GM21447 (cell line): ENCODE measurements around the gene GFI1B.

ENCODE experiments used
- ATAC-seq: cut with Tn5 transposase; IDR thresholded peaks from one replicate; pipeline ENCODE4 v1.9.1; 2021; ENCODE audit not compliant: unreplicated experiment

Gene GFI1B

DNA sequence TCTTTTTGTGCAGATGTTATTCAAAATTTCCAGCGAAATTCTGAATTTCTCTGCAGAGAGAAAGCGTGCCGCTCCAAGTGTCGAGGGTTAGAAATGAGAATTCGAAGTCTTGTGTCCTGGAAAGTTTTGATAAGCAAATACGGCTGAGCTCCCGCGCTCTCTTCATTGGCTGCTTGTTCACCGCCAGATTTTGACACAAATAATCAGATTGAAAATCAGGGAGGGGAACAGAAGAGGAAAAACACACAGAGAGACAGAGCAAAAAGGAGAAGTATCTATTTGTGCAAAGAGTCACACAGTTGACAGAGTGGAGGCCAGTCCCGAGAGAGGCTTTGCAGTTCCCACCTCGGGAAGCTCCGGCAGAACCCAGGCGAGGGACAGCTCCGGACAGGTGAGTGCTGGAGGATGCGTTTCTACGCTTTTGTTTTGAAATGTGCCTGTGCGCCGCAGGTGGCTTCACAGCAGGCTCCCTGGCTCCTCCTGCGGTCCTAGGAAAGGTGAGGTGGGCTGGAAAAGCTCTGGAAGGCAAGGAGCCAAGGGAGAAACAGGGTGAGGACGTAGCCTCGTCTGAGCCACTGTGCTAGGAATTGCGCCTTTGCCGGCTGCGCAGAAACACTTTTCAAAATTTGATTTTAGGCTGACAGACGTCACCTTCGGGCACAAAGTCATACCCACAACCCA lies at the start of gene GFI1B:
Gene GFI1B (plus strand): TSS at position 244 of the 681 bp plus-strand sequence. CDS start 7,985 bp downstream, outside the sequence.
- ATAC-seq: no peak

DNA sequence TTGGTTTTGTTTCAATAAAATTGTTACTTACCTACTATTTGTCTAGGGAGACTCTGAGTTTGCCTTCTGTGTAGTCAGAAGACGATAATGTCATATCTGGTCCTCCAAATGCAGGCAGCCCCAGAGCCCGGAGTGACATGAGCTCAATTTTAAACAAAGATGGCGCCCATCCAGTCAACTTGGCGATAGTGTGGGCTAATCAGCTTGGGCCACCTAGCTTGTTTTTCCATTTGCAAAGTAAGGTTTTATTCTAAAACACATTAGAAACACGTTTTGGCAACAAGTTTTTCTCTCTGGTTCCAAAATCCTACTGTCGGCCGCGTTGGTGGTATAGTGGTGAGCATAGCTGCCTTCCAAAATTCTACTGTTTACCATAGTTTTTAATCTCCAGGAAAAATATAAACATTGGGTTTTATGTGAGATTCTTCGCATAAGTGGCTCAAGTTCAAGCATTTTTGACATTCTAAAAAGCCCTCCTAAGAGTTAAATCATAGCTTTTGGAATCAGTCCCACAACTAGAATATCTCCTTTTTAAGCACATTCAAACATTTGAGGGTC lies 47.2 kb upstream of the GFI1B start:
- no peak for ATAC-seq

DNA sequence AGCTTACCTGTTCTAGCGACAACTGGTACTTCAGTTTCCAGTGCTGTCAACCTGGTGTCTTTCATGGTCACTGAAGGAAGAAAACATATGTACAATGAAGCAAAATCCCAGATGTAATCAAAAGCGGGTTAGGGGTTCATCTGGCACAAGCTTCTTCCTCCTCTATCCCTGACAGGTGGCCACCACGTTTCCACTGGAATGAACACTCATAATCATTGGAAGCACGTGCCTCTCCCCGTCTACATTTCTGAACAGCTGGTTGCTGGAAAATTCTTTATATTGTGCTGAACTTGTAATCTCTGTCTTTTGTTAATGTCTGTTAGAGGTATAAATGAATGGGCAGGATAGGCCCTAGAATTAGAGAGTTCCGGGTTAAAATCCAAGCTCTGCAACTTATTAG lies 43.5 kb upstream of the GFI1B start:
- ATAC-seq: no peak

DNA sequence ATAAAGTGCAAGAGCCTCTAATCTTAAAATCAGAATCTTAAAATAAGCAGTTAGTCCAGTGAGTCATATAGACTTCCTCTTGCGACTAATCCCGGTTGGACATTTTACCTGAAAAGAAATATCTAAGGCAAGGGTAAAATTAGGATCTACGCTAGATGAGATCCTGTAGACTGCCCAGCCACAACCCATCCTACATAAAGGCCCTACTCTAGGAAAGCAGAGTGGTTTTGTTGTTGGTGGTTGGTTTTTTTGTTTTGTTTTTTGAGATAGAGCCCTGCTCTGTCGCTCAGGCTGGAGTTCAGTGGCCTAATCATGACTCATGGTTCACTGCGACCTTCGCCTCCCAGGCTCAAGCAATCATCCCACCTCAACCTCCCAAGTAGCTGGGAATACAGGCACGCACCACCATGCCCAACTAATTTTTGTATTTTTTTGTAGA lies 41.0 kb upstream of the GFI1B start:
- ATAC-seq: no peak

DNA sequence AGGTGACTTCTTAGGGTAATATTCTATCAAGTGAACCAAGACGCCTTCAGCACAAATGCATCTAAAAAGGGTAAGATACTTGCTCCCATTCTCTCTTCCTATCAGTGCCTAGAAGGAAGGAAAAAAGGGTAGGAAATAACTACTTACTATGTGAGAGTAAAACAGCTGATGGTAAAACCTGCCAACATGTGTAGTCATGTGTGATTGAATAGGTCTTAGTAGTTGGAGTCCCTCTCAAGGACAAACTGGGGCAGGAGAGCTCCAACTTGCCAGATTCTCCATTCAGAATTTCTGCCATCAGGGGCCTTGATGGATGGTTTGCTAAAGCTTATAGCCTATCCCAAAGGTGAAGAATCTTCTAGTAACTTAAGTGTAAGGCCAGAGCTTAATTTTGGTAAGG lies 39.3 kb upstream of the GFI1B start:
- no peak for ATAC-seq

DNA sequence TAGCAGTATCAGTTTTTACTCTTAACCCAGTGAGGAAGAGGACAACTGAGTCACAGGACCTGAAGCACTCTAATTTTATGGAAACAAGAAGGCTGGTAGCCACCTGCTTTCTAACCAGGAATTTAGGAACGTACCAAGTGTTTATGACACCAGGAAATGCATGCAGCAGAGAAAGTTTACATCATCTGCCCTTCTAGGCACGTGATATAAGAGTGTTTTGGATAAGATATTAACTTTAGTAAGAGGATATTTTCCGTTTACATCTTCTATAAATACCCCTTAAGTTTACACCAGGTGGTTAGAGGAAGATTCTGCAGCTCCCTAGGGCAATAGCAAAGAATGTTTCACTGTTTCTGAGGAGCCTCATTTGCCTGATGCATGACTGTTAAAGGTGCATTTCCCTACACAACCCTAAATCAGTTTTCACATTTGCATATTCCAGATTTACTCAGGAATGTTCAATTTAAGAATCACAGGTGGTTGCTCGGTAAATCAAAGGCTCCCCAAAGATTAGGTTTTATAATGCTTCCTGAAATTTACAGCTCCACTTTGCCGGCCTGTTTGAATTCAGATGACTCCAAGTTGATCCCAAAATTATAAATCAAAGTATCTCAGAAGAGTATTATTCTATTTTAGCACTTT lies 35.8 kb upstream of the GFI1B start:
- no peak for ATAC-seq

DNA sequence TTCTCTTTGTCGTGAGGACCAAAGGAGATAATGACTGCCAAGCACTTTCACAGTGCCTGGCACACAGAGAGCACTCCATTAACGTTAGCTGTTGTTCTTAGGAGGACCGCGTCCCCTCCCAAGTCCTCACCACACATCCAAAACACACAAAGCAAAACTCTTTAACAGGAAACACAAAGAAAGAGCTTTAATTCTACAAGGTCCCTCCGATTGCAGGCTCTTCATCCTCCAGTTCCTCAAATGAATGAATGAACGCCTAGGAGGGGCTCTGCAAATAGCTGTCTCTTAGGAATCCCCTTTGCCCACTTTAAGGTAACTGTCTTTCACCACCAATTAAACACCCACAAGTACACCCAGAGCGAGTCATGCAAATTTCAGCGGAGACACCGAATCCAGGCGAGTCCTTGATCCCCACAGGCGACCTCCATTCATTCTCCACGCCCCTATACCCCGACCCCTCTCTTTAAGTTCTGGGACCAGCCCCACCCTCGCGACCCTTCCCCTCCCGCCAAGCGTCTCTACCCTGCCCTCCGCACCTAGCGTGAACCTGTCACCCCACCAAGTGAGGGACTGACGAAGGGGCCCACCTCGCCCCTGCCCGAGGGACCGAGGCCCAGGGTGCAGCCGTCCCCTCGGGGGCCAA lies 34.7 kb upstream of the GFI1B start:
- ATAC-seq: peak; percentile 6

DNA sequence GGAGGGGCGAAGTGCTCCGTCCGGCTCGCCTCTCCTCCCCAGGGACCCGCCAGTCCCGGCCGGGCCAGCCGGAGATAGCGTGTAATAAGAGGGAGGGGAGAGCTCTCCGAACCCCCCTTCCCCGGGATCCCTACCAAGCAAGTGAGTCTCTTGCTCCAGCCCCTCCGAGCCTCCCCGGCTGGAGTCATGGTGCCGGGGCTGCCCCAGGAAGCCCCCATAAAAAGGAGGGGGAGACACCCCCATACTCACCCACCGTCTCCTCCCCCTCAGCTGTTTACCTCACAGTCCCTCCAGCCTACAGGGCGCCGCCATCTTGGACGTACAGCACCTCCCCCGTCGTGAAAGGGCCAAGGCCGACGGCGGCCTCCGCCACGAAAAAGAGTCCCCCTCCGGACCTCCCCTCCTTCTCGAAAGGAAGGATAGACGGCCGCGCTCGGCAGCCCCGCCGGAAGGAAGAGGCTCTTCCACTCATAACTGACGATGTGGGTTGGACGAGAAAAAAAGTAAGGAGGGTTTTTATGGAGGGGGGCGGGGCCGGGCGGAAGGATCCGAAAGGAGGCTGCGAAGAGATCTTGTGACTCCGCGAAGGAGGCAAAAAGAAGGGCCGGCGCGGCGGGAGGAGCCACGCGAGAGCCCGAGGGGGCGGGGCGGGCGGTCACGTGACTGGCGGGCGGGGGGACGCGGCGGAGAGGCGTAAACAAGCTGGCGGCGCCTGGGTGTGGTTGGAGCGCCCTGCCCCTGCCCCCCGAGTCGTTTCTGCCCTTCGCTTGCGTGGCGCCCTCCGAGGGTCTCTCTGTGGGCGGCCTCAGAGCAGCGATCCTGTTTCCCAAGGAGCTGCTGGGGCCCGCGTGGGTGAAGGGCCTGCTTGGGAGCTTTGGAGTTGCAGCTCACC lies 34.0 kb upstream of the GFI1B start, which contains the start of gene TSC1:
Gene TSC1 (minus strand): TSS at position 323 of the 892 bp plus-strand sequence. CDS start 15,744 bp downstream, outside the sequence.
- ATAC-seq: peak; percentile 59

DNA sequence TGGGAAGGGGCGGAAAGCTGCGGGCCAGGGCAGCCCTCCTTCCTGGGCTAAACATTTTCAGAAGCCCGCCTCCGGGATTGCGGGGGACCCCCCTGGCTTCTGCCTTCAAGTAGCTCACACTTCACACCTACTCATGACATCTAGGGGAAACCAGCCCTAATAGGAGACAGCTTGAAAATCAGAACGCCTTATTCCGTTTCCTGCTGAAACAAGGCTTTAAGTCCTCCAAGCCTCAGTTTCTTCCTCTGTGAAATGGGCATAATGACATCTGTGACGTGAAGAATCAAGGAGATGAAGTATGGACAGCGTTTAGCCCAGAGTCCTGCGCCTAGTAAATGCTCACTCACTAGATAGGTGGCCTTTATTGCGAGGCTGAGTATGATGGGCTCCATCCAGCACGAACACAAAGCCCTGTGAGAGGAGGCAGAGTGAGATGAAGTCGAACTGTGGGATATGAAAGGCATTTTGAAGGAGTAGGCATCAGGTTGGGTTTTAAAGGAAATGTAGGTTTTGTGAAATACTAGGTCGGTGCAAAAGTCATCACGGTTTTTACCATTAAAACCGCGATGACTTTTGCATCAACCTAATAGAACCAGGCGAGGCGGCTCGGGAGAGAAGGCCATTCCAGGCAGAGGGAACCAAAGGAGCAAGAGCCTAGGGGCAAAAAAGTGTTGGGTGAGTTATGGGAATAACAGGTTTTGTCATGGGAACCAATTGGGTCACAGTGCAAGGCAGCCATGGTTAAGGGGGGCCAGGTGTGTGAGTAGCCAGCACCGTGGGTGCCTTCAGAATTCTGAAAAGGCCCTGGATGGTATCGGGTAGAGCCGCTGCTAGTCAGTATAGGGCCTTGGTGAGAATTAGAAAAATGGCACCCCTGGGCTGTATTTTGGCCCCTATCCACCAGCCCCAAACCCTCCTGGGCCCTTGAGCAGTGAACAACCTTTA lies 33.0 kb upstream of the GFI1B start:
- ATAC-seq: peak; percentile 12

DNA sequence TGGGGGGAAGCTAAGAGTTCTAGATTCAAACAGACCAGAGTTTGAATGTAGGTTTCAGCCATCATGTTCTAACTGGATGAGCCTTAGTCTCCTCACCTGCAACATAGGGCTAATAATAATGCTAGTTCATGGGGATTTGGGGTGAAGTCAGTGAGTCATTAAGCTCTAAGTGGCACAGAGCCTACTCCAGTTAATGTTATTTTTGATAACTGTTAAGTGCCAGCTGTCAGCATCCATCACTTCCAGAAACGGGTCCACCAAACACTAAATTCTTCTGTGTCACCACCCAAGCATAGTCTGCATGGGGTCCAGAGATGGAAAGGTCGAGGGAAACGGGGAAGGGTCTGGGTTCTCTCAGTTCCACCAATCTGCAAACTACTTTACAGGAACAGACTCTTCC lies 32.3 kb upstream of the GFI1B start:
- no peak for ATAC-seq

DNA sequence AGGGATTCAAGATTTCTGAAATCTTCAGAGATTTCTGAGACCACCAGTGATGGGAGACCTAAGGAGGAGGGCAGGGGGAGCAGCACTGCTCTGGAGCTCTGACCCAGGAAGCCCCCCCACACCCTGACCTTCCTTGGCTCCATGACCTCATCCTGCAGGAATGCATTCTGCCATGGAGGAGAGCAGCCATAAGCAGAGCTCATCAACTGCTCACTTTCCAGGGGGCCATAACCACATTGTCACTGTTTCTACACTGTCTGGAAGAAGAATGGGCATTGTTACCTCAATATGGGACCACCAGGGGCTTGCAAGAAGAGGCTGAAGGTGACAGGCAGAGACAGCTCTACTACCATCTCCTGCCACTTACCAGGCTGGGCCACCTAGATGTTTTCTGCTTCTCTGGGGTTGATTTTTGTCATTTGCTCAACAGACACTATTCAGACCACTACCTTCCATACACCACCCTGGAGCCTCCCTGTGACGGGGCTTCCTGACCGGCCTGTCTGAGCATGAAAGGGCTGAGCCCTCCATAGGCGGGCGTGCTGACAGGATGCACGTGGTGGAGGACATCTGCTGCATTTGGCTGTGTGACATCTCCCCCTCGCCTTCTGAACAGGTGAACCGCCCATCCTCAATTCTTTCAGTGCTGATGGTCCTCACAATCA lies 31.7 kb upstream of the GFI1B start:
- no peak for ATAC-seq

DNA sequence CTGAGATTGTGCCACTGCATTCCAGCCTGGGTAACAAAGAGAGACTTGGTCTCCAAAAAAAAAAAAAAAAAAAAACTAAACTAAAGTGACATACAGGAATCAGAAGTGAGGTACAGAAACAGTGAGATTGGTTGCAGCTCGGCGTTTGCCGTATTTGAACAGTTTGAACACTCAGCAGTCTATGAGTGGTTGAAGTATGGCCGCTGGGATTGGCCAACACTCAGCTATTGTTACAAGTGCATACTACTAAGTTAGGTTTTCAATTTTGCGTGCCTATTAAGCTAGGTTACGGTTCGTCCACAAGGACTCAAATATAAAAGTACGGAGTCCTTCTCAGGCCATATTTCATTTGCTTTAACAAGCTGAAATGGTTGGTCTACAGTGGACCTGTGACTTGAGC lies 30.7 kb upstream of the GFI1B start:
- ATAC-seq: no peak

DNA sequence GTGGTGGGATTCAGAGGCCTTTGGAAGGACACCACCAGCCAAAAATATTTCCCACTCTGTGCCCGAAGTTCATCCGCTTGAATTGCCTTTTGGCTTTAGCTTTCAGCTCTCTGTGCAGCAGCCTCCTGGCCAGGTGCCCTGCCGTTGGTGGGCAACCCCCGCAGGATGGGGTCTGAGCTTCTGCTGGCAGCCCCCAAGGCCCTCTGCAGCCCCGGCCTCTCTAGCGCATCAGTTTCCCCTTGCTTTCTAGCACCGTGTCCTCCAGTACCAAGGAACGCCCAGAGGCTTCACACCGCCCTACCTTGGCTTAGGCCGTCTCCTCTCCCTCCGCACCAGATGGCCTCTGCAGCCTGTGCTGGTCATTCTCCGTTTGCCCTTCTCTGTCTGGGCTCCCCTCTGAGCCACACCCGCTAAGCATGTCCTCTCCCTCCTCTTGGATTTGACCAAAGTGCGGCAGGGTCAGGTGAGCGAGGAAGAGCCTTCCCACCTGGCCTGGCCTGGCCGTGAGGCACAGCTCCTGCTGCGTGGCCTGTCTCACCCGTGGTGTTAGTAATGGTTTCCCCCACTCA lies 29.9 kb upstream of the GFI1B start:
- ATAC-seq: no peak

DNA sequence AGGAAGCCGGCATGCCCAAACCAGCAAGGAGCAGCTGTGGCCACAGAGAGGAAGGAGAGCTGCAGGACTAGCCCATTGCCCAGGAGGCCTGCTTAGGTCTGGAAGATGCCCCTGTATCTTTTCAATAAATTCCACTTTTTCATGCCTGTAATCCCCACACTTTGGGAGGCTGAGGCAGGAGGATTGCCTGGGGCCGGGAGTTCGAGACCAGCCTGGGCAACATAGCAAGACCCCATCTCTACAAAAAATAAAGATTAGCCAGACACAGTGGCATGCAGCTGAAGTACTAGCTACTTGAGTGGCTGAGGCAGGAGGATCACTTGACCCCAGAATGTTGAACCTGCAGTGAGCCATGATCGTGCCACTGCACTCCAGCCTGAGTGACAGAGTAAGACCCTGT lies 28.8 kb upstream of the GFI1B start:
- no peak for ATAC-seq

DNA sequence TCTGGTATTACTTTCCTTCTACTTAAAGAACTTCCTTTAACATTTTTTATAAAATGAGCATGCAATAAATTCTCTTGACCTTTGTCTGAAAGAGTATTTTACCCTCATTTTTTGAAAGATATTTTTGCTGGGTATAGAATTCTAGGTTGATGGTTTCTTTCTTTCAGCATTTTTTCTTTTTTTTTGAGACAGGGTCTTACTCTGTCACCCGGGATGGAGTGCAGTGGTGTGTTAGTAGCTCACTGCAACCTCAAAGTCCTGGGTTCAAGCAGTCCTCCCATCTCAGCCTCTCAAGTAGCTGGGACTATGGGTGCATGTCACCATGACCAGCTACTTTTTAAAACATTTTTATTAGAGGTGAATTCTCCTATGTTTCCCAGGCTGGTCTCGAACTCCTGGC lies 23.4 kb upstream of the GFI1B start:
- ATAC-seq: no peak

DNA sequence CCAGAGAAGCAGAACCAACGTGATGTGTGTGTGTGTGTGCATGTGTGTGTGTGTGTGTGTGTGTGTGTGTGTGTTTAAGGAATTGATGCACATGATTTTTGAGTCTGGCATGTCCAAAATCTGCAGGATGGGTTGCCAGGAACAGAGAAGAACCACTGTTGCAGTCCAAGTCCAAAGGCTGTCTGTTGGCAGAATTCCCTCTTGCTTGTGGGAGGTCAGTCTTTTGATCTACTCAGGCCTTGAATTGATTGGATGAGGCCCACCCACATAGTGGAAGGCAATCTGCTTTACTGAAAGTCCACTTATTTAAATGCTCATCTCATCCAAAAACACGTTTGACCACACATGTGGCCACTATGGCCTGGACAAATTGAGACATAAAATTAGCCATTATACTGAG lies 22.7 kb upstream of the GFI1B start:
- ATAC-seq: no peak

DNA sequence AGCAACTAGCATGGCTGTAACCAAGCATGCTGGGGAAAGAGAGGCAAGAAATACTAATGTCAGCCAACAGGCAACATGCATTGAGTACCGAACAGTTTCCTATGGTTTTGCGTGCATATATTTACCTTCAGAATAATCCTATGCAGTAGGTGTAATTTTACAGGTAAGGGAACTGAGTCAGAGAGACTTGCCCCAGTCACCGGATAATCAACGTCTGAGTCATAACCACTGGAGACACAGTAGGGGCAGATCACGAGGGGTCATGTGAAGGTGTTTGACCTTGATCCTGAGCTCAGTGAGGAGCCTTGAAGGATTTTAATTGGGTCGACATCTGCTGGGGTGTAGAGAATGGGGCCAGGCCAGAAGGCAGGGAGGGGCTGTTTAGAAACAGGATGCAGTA lies 20.7 kb upstream of the GFI1B start:
- ATAC-seq: no peak

DNA sequence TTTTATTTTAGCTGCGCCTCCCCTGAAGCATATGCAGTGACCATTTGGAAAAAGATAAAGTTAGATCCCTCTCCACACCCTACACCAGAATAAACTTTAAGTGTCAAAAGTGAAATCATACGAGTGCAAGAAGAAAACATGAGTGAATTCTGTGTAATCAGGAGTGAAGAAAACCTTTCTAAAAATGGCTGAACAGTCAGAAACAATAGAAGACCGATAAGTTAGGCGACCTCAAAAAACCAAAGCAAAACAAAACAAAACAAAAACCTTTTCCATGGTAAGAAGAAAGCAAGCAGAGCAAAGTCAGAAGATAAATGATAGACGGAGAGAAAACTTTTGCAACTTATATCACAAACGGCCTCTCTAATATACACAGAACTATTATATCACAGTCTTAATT lies 17.5 kb upstream of the GFI1B start:
- ATAC-seq: no peak

DNA sequence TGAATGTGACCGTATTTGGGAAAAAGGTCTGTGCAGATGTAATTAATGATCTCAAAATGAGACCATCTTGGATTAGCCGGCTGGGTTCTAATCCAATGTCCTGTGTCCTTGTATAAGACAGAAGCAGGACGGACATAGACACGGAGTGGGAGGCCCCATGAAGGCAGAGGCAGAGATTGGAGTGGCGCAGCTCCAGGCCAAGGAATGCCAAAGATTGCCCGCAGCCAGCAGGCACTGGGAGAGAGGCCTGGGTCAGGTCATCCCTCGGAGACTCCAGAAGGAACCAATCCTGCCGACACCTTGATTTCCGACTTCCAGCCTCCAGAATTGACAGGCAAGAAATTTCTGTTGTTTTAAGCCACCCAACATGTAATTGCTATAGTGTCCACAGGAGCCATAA lies 13.0 kb upstream of the GFI1B start:
- no peak for ATAC-seq
